Neutrophil (primary cell): ENCODE results near the gene LIFR.
A peak's percentile ranks its signal among the peaks of the same experiment; 100 is the strongest.

Experiments
- H3K27ac ChIP-seq: fragments of 200-600 bp; sonication (generic); 2 replicates; pipeline ENCODE4 v1.5.1; 2016; ENCODE audit warnings: mild to moderate bottlenecking, moderate library complexity
- H3K27me3 ChIP-seq: fragments of 200-600 bp; sonication (generic); 2 replicates; pipeline ENCODE4 v1.6.0; 2016; ENCODE audit warnings: mild to moderate bottlenecking
- H3K36me3 ChIP-seq: fragments of 200-600 bp; sonication (generic); 2 replicates; pipeline ENCODE4 v1.5.1; 2017
- H3K4me1 ChIP-seq, 2 experiments: fragments of 200-600 bp in 1 of 2; sonication (generic) in 1 of 2; 1 replicate in 1 of 2; 2 replicates in 1 of 2; pipeline versions ENCODE4 v1.5.1 to v1.6.1; 2013 to 2016; ENCODE audit warnings: low read depth in 1 of 2, low read length in 1 of 2, mild to moderate bottlenecking in 1 of 2, moderate library complexity in 1 of 2; ENCODE audit not compliant: control insufficient read depth in 1 of 2, insufficient read depth in 1 of 2
- H3K4me3 ChIP-seq, 2 experiments: fragments of 200-600 bp in 1 of 2; sonication (generic) in 1 of 2; 1 replicate in 1 of 2; 2 replicates in 1 of 2; pipeline ENCODE4 v1.5.1; 2013 to 2016; ENCODE audit warnings: low read depth in 1 of 2, low read length in 1 of 2, mild to moderate bottlenecking in 1 of 2, moderate library complexity in 1 of 2
- H3K9me3 ChIP-seq: fragments of 200-600 bp; sonication (generic); 2 replicates; pipeline ENCODE4 v1.5.1; 2016
- TF ChIP-seq, protein P1 (sequence below): fragments of 200-600 bp; sonication (generic); IDR thresholded peaks from 2 replicates; pipeline ENCODE4 v1.5.1; 2016; ENCODE audit warnings: antibody characterized with exemption

The LIFR gene

GRCh38 chr5:38559428-38559827 lies 3.0 kb upstream of the LIFR start:
- Histone ChIP-seq H3K9me3 (no peaks in the 10 kb centered on the region), H3K4me1 (peaks cover 0 to 6% of the 10 kb centered on the region in 2 experiments), H3K27me3 (peaks cover 86% of the 10 kb centered on the region), H3K4me3 (no peak overlapping the region), H3K27ac (no peak overlapping the region), H3K36me3 (no peaks in the 10 kb centered on the region)
- TF ChIP-seq, protein P1, sequence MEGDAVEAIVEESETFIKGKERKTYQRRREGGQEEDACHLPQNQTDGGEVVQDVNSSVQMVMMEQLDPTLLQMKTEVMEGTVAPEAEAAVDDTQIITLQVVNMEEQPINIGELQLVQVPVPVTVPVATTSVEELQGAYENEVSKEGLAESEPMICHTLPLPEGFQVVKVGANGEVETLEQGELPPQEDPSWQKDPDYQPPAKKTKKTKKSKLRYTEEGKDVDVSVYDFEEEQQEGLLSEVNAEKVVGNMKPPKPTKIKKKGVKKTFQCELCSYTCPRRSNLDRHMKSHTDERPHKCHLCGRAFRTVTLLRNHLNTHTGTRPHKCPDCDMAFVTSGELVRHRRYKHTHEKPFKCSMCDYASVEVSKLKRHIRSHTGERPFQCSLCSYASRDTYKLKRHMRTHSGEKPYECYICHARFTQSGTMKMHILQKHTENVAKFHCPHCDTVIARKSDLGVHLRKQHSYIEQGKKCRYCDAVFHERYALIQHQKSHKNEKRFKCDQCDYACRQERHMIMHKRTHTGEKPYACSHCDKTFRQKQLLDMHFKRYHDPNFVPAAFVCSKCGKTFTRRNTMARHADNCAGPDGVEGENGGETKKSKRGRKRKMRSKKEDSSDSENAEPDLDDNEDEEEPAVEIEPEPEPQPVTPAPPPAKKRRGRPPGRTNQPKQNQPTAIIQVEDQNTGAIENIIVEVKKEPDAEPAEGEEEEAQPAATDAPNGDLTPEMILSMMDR: no peak

GRCh38 chr5:38557792-38558191 lies 1.3 kb upstream of the LIFR start:
- Histone ChIP-seq H3K4me3 (no peak overlapping the region), H3K27ac (no peak overlapping the region), H3K9me3 (no peaks in the 10 kb centered on the region), H3K36me3 (no peaks in the 10 kb centered on the region), H3K4me1 (peaks cover 0 to 6% of the 10 kb centered on the region in 2 experiments), H3K27me3 (peaks cover 96% of the 10 kb centered on the region)
- TF ChIP-seq, protein P1: no peak

DNA sequence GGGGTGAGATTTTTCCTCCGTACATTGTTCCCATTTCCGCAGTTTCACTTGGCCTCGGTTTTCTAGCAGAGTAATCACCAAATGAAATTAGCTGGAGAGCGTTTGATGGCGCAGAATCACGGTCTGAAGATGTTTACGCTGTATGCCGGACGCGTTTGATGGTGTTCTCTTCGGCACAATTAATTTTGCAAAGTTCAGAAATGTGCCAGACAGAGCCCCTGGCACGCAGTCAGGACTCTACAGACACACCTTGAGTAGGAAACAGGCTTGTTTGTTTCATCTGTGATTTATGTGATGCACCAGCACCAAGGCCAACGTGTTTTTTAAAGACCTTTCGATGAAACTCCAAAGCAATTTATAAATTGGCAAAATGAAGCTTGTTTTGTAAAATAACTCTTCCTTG lies 863 bp upstream of the LIFR start:
- H3K27me3 ChIP-seq: peaks cover 96% of the 10 kb centered on the region

GRCh38 chr5:38556088-38556598 lies 303 bp downstream of the LIFR start:
- Histone ChIP-seq H3K4me3 (no peak overlapping the region), H3K4me1 (peaks cover 0 to 6% of the 10 kb centered on the region in 2 experiments), H3K36me3 (no peaks in the 10 kb centered on the region), H3K27ac (no peak overlapping the region), H3K9me3 (no peaks in the 10 kb centered on the region), H3K27me3 (peaks cover 99% of the 10 kb centered on the region)
- TF ChIP-seq, protein P1: no peak

More for the DNA sequence above, 863 bp upstream of the LIFR start:
- H3K27ac ChIP-seq: no peak overlapping the region
- H3K9me3 ChIP-seq: no peaks in the 10 kb centered on the region
- TF ChIP-seq, protein P1: no peak
- H3K4me1 ChIP-seq: peaks cover 0 to 6% of the 10 kb centered on the region in 2 experiments
- peak overlapping the region in 1 of 2 experiments; percentile 11 for H3K4me3 ChIP-seq
- H3K36me3 ChIP-seq: no peaks in the 10 kb centered on the region

GRCh38 chr5:38555354-38556087 lies 925 bp downstream of the LIFR start:
- Histone ChIP-seq H3K4me1 (peaks cover 0 to 6% of the 10 kb centered on the region in 2 experiments), H3K27me3 (peaks cover 98% of the 10 kb centered on the region), H3K4me3 (no peak overlapping the region), H3K36me3 (no peaks in the 10 kb centered on the region), H3K27ac (no peak overlapping the region), H3K9me3 (no peaks in the 10 kb centered on the region)
- TF ChIP-seq, protein P1: no peak
